Measurements from ENCODE around the gene NELL1.

Gene NELL1

DNA sequence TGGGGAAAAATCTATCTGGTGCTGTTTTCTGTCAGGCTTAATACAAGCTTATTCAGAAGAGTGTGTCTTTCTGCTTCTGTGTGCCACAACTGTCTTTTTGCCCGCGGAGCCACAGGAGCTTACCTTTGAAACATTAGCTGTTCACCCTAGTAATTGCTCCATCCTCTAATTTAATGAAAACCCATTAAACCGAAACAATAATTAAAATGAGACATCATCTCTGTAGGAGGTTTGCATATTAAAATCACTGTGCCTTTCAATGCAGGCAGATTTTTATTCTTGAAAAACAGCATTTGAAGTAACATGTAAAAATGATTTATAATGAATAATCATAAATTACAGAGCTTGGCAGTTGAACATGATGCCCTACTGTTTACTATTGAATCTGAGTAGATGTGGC lies 102.3 kb downstream of the NELL1 start:
- TF ChIP-seq, protein P1, sequence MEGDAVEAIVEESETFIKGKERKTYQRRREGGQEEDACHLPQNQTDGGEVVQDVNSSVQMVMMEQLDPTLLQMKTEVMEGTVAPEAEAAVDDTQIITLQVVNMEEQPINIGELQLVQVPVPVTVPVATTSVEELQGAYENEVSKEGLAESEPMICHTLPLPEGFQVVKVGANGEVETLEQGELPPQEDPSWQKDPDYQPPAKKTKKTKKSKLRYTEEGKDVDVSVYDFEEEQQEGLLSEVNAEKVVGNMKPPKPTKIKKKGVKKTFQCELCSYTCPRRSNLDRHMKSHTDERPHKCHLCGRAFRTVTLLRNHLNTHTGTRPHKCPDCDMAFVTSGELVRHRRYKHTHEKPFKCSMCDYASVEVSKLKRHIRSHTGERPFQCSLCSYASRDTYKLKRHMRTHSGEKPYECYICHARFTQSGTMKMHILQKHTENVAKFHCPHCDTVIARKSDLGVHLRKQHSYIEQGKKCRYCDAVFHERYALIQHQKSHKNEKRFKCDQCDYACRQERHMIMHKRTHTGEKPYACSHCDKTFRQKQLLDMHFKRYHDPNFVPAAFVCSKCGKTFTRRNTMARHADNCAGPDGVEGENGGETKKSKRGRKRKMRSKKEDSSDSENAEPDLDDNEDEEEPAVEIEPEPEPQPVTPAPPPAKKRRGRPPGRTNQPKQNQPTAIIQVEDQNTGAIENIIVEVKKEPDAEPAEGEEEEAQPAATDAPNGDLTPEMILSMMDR (IDR thresholded peaks at IDR 0.05; ENCODE audit: low read length, missing control alignments): no peak
- no peak for DNase-seq (ENCODE audit: low read depth)
- H3K4me3 ChIP-seq (replicated peaks; ENCODE audit: low read depth, low read length): no peak overlapping the region

DNA sequence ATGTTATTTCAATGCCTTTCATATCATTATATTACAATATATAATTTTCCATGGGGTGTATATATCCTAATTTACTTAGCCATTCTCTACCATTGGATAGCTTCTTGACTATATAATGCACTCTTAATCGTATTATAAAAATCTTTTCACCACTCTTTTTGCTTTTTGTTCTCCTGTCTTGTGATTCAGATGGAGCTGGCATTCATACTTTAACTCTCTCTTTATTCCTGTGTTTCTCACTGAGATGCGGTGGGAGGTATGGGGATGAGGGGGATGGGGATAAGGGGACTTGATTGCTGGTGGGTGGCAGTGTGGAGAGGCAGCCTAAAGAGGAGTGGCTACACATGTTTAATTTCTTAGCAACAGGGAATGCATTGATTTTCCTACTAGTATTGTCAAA lies 105.9 kb downstream of the NELL1 start:
- DNase-seq (ENCODE audit: low read depth): no peak
- H3K4me3 ChIP-seq (replicated peaks; ENCODE audit: low read depth, low read length): no peak overlapping the region
- TF ChIP-seq, protein P1 (IDR thresholded peaks at IDR 0.05; ENCODE audit: low read length, missing control alignments): no peak

DNA sequence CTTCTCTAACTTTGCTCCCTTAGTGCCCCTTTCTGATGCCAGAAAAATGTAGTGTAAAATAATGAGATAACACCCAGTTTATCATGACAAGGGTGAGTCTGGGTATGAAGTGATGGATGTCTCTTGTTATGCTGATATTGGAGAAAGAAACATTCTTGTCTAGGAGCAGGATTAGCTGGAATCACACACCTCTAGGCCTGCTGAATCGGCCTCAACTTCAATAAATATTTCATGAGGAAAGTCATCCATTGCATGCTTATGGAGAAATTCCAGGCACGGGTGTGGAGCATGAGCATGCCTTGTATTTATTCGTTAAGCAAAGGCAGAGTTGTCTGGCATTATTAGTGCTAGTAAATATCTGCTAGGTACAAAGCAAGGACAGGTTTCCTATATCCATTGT lies 113.4 kb downstream of the NELL1 start:
- TF ChIP-seq, protein P1 (IDR thresholded peaks at IDR 0.05; ENCODE audit: low read length, missing control alignments): no peak
- no peak for DNase-seq (ENCODE audit: low read depth)
- H3K4me3 ChIP-seq (replicated peaks; ENCODE audit: low read depth, low read length): no peak overlapping the region

DNA sequence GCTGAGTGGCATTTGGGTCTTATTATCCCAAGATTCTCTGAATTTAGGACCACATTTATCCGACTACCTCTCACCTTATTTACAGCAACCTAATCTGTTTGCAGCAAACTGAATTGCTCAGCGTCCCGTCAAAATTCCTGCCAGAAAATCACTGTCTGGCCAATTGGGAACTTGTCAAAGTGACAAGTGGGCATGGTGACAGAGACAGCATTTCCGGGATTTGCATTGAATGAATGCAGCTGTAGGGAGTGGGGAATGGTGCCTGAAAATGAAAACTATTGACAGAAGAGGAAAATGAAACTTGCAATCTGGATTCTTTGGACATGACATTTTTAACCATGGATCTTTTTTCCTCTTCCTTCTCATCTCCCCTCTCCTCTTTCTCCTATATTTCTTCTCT lies 113.8 kb downstream of the NELL1 start:
- TF ChIP-seq, protein P1 (IDR thresholded peaks at IDR 0.05; ENCODE audit: low read length, missing control alignments): no peak
- no peak overlapping the region for H3K4me3 ChIP-seq (replicated peaks; ENCODE audit: low read depth, low read length)
- DNase-seq (ENCODE audit: low read depth): no peak

DNA sequence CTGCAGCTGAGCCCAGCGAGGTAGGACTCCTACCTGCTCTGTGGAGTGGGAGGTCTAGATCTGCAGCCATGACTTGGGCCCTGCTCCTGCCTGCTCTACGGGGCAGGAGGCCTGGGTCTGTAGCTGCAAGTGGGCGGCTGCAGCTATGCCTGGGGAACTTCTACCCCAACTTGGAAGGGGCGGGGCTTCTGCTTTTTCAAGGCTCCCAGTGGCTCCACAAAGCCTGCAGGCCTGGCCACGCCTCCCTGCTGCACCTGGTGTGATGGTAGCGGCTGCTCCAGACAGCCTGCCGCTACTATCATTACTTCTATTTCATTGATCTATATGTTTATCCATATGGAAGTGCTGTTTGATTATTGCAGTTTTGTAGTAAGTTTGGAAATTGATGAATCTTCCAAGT lies 121.2 kb downstream of the NELL1 start:
- TF ChIP-seq, protein P1 (IDR thresholded peaks at IDR 0.05; ENCODE audit: low read length, missing control alignments): no peak
- H3K4me3 ChIP-seq (replicated peaks; ENCODE audit: low read depth, low read length): no peak overlapping the region
- no peak for DNase-seq (ENCODE audit: low read depth)

DNA sequence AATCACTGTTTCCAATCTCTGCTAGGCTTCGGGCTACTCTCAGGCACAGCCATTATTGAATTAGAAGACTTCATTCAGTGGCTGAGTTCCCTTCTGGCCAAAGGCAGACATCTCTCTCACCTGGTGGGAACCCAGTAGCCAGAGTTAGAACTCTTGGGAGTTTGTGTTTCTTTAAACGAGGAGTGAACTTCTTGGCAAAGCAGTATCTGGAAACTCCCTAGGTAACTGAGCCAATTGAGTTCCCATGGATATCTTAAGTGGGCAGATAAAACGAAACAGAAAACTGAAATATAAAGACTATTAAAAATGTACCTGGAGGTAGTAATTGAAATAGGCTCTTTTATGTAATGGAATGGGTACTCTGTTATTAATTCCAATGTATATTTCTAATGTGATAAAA lies 125.6 kb downstream of the NELL1 start:
- DNase-seq (ENCODE audit: low read depth): no peak
- H3K4me3 ChIP-seq (replicated peaks; ENCODE audit: low read depth, low read length): no peak overlapping the region
- TF ChIP-seq, protein P1 (IDR thresholded peaks at IDR 0.05; ENCODE audit: low read length, missing control alignments): no peak

DNA sequence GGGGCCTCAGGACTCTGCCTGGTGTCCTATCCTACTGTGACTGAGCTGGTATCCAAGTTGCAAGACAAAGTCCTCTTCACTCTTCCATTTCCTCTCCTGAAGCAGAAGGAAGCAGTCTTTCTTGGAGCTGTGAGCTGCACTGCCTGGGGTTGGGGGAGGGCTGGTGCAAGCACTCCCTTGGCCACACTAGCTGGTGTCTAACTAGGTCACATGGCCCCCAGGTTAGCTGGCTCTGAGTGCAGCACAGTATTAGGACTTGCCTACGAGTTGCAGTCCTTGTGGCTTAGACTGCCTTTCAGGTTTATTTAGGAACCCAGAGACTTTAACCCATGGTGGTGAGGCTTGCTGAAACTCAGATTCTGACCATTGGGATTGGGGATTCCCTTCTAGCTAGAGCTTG lies 138.9 kb downstream of the NELL1 start:
- no peak for DNase-seq (ENCODE audit: low read depth)
- TF ChIP-seq, protein P1 (IDR thresholded peaks at IDR 0.05; ENCODE audit: low read length, missing control alignments): no peak
- H3K4me3 ChIP-seq (replicated peaks; ENCODE audit: low read depth, low read length): no peak overlapping the region
